NOMO-1 treated with DMSO at 0.1 percent for 48 hours (cell line): ENCODE results near the gene CABLES2.

Source experiments
- DNase-seq: peaks from one replicate; lab custom pipeline; 2025; ENCODE audit not compliant: unreplicated experiment; lab: John Stamatoyannopoulos, UW

Gene CABLES2, protein sequence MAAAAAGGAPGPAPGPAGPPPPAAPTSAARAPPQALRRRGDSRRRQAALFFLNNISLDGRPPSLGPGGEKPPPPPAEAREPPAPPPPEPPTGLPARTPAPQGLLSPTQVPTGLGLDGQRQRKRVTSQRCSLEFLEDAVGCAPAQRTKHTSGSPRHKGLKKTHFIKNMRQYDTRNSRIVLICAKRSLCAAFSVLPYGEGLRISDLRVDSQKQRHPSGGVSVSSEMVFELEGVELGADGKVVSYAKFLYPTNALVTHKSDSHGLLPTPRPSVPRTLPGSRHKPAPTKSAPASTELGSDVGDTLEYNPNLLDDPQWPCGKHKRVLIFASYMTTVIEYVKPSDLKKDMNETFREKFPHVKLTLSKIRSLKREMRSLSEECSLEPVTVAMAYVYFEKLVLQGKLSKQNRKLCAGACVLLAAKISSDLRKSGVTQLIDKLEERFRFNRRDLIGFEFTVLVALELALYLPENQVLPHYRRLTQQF

DNA sequence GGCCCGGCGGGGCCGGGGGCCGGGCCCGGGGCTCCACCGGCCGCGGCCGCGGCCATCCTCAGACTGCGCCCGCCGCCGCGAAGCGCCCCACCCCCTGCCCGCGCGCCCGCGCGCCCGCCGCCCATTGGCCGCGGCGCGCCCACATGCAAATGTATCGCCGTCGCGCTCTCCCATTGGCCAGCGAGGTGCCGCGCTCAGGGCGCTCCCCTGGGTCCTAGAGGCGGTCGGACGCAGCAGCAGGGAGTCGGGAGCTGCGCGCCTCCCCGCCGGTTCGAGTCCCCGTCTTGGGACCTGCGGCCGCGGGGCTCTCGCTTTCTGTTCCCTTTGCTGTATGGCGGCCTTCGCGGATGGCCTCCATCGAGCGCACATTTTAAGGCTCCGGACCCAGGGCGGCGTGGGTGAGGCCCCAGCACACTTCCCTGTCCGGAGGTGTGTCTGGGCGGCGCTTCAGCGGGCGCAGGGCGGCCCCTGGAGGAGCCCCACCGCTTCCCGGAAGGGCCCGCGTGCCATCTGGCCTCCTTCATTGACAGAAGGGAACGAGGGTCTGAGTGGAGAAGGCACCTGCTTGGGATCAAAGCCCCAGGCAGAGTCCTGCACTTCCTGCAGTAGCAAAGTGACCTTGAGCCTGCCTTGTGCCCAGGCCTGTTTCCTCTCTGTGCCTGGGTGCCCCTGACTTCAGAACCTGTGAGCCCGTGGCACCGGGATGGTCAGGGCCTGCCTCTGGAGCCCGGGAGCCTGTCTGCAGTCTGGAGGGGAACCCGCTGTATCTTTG, at the start of gene CABLES2:
Gene CABLES2, minus strand, starts transcription at position 65 of the 772 bp plus-strand sequence. Its CDS starts 9 bp downstream, at position 56.
- DNase-seq, result peak; percentile 89

DNA sequence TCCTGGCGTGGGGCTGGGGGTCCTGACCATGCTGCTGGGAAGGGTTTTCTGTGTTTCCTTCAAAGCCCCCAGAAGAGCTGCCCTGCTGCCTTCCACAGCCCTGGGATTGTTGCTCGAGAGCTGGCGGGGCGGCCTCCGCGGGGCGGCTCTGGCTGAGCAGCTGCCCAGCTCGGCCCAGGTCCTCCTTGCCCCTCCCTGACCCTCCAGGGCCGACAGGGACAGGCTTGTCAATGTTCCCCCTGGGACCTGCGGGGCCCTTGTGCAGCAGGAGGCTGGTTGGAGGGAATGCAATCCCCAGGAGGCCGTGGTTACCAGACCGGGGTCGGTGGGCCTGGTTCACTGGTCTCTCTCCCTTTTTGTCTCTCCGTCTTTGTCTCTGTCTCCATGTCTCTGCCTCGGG, 48.8 kb upstream of the CABLES2 start:
- DNase-seq, result no peak

DNA sequence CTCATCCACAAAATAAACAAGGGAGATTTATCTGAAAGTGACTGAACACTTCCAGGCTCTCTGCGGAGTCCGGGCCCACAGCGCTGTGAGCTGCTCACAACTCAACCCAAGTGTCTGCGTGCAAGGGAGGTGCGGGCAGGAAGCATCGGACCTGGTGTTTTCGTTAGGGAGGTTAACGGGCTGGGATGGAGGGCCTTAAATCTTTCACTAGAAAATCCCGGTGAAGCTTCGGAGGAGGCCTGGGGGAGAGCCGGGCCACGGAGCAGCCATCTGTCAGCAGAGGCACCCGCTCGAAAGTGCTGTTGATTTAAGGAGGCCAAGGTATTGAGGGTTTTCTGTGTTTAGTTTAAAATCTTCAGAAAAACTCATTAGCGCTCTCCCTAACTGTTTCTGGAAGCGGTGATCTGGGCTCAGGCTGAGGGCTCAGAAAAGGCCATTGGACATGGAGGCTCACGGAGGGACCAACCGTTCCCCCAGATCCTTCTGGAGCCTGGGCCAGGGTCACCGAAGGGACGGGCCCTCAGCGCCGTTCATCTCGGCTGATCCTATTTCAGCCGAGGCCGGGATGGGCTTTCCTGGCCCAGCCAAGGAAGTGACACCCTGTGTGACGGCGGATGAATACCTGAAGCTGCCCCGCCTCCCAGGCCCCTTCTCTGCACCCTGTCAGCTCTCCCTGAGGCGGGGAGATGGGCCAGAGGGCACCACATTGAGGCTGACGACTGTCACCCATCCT, 48.0 kb upstream of the CABLES2 start:
- DNase-seq, result no peak

DNA sequence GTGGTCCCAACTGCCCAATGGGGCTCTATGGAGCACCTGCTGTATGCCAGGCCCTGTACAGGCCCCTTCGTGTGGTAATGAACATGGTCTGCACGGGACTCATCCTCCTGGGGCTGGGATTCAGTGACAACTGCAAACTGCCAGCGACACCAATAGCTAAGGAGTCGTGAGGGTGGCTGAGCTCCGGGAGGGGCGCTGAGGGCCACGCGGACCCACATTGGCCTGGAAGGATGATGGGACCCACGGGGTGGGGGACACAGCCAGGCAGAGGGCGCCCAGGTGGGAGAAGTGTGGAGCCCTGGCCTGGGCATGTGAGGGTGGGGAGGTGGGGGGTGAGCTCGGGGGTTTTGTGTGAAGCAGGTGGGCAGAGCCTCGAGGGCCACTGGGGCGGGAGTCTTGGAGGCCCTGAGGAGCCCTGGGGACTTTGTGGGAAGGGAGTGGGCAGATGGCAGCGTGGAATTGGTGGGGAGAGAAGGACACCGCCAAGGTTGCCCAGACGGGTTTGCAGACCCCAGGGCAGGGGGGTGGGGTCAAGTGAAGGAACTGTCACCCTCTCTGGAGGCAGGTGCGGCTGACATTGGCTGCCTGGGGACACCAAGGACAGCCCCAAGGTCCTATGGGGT, 46.2 kb upstream of the CABLES2 start:
- no peak for DNase-seq

DNA sequence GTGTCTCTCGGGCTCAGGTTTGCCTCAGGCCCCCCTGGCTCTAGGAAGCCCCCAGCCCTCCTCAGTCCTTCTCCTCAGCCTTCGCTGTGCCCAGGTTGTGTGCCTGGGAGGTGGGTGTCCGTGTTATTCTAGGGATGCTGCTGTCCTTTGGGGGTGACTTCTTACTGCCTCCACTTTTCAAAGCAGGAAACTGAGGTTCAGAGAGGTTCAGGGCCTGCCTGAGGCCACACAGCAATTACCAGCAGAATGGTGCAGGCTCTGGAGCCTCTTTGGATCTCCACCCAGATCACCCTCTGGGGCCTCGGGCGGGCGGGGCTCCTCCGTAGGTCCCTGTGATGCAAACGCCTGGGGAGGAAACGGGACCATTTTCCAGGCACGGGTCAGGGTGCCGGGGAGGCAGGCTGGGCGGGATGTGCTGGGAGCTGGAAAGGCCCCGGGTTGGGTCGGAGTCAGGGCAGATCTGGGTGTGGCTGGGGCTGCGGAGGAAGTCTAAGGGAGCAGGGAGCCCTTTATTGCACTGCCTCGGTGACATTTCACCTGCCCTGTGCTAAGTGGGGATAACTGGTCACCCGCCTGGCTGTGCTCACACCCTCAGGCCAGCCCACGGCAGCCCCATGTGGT, 45.5 kb upstream of the CABLES2 start:
- no peak for DNase-seq

DNA sequence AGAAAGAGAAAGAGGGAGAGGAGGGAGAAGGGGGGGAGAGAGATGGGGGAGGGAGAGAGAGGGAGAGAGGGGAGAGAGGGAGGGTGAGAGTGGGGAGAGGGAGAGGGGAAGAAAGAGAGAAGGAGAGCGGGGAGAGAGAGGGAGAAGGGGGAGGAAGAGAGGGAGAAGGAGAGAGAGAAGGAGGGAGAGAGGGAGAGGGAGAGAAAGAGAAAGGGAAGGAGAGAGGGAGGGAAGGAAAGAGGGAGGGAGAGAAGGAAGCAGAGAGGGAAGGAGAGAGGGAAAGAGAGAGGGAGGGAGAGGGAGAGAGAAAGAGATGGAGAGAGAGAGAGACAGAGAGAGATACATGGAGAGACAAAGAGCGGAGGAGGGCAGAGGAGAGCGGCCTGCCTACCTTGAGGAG, 44.9 kb upstream of the CABLES2 start:
- no peak for DNase-seq

DNA sequence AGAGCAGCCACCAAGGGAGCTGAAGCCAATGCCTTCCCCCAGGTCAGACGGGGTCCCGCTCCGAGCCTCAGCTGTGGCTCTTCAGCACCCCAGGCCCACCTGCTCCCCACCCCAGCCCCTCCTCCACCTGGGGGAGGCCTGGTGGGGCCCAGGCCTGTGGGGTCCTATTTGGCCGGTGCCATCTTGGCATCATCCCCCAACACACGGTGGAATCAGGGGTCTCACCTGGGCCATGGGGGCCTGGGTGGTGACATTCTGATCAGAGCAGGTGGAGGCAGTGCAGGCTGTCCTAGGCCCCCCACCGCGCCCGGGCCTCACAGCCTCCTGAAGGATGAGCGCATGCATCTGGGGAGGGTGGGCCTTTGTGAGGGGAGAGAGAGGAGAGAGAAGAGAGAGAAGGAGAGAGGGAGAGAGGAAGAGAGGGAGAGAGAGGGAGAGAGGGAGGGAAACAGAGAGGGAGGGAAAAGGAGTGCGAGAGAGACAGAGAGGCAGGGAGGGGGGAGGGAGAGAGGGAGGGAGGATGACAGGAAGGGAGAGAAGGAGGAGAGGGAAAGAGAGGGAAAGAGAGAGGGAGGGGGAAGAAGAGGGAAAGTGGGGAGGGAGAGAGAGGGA, 44.2 kb upstream of the CABLES2 start:
- DNase-seq, result no peak

DNA sequence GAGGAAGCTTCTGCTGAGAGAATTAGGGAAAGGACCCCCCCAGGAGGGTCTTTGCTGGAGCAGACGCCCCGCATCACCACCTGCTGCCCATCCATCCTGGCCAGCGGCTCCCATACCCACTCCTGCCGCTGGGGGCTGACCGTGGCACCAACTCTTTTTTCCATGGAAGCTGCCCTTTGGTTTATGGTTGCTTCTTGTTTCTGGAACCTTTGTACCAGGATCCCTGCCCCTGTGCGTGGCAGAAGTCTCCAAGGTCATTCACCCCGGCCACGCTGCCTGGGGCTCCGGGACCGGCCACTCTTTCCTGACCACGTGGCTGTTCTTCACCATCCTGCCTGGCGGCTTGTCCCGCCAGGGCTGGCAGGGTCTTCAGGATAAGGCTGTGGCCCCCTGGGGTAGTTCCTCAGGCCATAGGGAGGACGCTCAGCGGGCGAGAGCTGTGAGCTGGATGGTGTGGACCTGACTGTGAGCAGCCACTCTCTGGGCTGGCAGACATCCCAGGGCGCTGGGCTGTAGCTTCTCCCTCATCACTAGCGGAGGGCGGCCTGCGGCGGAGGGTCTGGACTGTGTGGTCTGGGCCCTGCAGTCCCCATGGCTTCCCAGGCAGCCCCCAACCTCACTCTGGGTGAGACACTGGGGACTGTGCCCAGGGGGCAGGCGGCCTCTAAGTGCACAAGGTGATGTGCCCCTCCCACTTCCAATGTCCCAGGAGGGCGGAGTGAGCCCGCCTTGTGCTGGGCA, 43.0 kb upstream of the CABLES2 start:
- no peak for DNase-seq

DNA sequence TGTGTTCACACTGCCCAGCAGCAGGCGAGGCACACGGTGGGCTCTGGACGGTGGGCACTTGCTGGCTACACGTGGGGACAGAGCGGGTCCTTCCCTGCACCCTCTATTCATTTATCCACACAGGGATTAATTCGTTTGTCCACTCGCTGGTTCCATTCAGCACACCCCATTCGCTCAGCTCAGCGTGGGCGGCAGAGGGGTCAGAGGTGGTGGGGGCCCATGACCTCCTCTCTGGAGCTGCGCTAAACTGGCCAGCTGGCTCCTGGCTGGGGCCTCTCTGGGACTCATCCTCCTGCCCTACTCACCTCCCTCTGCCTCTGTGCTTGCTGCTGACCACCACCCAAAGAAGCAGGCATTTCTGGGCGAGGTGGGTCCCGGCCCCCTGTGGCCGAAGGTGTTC, 41.7 kb upstream of the CABLES2 start:
- no peak for DNase-seq

DNA sequence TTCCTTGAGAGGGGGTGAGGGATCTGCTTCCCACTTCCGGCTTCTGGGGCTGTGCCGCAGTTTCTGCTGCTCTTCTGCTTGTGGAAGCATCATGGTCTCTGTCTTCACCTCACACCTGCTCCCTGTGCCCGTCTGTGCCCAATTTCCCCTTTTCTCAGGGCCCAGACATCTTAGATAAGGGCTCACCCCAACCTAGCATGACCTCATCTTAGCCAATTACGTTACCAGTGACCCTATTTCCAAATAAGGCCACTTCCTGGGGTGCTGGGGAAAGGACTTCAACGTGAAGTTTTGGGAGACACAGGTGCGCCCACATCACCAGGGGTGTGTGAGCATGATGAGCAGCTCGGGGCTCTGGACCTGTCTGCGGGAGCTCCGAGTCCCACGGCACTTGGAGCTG, 41.0 kb upstream of the CABLES2 start:
- no peak for DNase-seq

DNA sequence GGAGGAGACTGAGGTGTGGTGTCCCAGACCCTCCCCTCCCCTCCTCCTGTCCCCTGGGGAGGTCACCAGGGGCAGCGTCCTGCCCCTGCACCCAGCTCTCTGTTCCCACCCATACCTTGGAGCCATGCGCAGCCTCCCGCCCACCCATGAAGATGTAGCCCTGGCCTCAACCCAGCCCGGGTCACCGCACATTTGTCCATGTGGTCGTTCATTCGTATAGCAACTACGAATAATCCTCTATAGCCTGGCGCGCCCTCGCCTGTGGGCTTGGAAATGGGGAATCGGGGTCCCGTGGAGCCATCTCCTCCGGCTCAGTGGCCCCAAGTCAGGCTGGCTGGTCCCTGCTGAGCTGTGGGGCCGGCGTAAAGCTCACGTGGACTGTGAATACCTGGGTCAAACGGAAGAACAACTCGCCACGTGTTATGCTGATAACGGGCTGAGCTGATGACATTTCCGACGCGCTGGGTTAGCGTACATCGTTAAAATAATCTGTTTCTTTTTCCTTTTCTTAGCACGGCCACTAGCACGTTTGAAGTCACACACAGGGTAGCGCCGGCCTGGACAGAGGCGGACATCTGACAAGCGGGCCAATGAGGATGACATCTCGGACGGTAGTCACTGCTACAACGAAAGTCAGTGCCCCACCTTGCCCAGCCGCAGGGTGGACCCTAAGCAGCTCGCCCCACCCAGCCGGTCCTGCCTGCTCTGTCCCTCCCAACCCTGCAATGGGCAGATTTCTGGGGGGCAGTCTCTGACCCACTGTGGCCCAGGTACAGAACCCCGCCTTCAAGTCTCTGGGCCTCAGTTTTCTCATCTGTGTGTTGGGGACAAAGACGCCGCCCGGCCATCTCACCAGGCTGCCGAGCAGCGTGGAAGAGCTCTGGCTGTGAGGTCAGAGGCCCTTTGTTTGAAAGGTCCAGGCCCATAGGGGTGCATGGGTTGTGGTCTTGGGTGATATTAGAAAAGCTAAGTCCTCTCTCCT, 40.1 kb upstream of the CABLES2 start:
- no peak for DNase-seq

DNA sequence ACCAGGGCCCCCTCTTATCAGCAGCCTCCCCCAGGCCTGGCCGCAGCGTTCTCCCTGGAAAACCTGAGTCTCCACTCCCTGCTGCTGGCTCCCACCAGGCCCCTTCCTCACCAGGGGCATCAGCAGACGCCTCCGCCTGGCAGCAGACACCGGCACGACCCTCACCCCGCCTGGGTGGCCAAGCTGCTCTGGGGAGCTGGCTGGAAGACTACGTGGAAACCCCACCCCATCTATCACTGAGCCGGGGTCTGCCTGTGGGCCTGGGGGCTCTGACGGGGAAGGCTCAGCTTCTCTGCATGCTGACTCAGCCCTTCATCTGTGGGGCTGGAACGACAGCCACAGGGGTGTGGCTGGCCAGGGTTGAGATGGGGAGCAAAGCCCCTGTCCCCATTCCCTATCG, 39.4 kb upstream of the CABLES2 start:
- DNase-seq, result no peak

DNA sequence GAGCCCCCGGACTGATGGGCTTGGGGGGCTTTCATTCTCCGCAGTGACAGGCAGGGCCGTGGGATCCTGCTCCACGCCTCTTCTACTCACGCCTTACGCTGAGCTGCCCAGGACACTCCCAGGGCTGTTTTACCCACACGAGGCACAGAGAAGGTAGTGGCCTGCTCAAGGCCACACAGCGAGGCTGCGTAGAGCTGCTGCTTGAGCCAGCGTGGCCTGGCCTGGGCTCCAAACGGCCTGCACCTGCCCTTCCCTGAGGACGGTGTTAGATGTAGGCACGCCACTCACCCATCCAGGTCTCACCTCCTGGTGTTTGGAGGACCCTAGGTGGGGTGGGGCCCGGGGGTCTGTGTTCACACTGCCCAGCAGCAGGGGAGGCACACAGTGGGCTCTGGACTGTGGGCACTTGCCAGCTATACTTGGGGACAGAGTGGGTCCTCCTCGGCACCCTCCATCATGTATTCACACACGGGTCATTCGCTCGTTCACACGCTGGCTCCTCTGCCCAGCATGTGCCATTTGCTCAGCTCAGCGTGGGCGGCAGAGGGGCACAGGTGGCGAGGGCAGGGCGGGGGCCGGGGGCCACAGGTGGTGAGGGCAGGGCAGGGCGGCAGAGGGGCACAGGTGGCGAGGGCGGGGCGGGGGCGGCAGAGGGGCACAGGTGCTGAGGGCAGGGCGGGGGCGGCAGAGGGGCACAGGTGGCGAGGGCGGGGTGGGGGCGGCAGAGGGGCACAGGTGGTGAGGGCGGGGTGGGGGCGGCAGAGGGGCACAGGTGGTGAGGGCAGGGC, 38.7 kb upstream of the CABLES2 start:
- no peak for DNase-seq

DNA sequence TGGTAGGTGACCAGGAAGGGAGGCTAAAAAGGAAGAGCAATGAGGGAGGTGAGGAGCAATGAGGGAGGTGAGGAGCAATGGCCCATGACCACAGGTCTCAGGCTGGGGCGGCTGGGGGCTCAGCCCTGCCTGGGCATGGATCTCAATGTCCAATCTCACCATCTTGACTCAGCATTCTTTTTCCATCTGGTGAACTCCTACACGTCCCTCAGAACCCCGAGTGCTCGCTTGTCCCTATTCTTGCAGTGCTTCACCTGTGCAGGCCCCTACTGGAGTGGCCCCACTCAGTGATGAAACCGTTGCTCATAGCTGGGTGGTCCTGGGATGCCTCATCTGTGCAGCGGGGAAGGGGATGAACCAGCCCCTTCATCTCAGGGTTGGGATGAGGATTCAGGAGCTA, 37.2 kb upstream of the CABLES2 start:
- no peak for DNase-seq

DNA sequence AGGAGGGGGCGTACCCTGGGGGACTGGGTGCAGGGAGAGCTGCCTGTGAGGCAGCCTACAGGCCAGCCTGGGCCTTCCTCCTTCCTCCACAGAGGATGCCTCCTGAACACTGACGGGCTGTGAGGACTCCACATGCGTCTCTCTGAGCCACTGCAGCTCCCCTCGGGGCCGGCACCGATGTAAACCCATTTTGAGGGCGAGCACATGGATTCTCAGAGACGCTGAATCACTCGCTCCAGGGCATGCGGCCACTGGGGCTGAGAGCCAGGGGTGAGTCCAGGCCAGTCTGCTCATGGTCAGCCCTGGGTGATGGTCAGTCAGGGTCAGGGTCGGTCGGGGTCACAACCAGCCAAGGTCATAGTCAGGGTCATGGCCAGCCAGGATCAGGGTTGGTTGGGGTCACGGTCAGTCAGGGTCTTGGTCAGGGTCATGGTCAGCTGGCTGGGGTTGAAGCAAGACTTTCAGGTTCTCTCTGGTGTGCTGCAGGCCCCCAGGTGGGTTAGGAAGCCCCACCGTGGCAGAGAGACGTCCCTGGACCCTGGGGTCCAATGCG, 35.0 kb upstream of the CABLES2 start:
- DNase-seq, result no peak

DNA sequence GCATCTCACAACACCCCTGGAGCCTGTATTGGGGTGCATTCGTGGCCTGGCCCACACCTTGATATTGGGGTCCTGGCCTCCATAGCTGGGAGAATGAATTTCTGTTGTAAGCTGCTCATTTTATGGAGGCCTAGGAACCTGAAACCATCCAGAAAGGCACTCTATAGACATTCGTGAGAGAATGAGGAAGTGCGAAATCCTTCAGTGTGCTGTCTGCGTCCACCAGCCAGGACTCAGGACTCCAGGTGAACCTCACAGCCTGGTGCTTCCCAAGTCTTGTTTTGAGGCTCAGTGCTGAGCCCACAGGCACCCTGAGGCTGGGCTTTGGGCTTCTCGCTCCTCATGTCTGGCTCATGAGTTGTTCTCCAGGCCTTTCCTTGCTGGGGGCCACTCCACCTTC, 32.1 kb upstream of the CABLES2 start:
- peak; percentile 58 for DNase-seq

DNA sequence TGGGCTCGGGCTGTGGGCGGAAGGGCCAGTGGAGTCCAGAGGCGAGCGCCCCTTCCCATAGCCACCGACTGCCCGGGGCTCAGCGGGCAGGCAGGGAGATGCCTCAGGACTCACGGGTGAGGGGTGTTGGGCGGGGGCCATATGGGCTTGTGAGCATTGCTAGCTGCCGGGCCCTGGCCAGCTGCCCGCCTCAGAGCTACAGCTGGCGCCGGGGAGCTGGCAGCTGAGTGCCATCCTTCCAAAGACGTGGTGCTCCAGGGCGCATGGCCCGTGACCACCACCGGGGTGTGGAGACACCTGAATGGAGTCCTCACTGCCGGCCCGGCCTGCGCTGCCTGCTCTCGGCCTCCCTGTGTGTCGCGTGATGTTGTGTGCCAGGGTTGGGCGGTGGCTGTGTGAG, 30.8 kb upstream of the CABLES2 start:
- DNase-seq, result no peak
